HFF-Myc (cell line): Measurements from ENCODE around the gene TESK1.

Experiments
- DNase-seq: peaks from one replicate; pipeline ENCODE4 v3.0.0-alpha.2; 2011; ENCODE audit warnings: low read depth; ENCODE audit errors: extremely low read depth
- H3K4me3 ChIP-seq: replicated peaks from 2 replicates; pipeline ENCODE4 v1.5.1; 2011; ENCODE audit warnings: low read depth, mild to moderate bottlenecking, control low read depth, low read length
- TF ChIP-seq, protein P1 (sequence below): IDR thresholded peaks from 2 replicates; pipeline ENCODE4 v1.5.1; 2012; ENCODE audit warnings: mild to moderate bottlenecking, low read depth, low read length, control low read depth; ENCODE audit errors: missing control alignments

TESK1 gene

DNA sequence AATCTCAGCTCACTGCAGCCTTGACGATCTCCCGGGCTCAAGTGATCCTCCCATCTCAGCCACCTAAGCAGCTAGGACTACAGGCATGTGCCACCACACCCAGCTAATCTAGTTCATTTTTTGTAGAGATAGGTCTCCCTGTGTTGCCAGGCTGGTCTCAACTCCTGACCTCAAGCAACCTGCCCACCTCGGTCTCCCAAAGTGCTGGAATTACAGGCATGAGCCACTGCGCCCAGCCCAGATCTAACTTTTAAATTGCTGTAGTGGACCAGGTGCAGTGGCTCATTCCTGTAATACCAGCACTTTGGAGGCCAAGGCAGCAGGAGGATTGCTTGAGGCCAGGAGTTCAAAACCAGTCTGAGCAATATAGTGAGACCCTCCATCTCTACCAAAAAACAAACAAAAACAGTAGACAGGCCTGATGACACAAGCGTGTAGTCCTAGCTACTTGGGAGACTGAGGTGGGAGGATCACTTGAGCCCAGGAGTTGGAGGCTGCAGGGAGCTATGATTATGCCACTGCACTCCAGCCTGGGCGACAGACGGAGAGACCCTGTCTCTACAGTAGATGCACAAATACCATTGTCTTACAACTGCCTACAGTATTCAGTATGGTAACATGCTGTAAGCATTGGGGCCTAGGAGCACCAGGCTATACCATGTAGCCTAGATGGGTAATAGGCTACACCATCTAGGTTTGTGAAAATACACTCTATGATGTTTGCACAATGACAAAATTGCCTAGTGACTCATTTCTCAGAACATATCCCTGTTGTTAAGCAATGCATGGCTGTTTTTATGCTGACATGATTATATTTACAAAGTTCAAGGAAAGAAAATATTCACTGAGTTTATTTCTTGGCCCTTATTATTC is 47.1 kb downstream of the TESK1 start:
- DNase-seq: no peak
- TF ChIP-seq, protein P1, sequence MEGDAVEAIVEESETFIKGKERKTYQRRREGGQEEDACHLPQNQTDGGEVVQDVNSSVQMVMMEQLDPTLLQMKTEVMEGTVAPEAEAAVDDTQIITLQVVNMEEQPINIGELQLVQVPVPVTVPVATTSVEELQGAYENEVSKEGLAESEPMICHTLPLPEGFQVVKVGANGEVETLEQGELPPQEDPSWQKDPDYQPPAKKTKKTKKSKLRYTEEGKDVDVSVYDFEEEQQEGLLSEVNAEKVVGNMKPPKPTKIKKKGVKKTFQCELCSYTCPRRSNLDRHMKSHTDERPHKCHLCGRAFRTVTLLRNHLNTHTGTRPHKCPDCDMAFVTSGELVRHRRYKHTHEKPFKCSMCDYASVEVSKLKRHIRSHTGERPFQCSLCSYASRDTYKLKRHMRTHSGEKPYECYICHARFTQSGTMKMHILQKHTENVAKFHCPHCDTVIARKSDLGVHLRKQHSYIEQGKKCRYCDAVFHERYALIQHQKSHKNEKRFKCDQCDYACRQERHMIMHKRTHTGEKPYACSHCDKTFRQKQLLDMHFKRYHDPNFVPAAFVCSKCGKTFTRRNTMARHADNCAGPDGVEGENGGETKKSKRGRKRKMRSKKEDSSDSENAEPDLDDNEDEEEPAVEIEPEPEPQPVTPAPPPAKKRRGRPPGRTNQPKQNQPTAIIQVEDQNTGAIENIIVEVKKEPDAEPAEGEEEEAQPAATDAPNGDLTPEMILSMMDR: no peak
- H3K4me3 ChIP-seq: no peak overlapping the region

- no peak overlapping the region for H3K4me3 ChIP-seq
- DNase-seq: no peak
- TF ChIP-seq, protein P1: no peak
These were observed 47.8 kb downstream of the TESK1 start for GRCh38 chr9:35652829-35653209.

- H3K4me3 ChIP-seq: no peak overlapping the region
- TF ChIP-seq, protein P1: no peak
- no peak for DNase-seq
These were observed 48.5 kb downstream of the TESK1 start for GRCh38 chr9:35653611-35654010.

DNA sequence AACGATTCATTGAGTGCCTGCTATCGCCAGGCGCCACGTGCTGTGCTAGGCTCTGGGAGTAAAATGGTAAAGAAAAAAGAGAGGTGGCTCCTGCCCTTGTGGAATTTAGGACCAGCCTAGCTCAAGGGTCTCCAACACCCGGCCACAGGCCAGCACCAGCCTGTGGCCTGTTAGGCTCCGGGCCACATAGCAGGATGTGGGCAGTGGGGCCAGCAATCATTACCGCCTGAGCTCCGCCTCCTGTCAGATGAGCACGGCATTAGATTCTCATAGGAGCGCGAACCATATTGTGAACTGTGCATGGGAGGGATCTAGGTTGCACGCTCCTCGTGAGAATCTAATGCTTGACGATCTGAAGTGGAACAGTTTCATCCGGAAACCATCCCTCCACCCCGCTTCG is 51.3 kb downstream of the TESK1 start:
- DNase-seq: no peak
- no peak overlapping the region for H3K4me3 ChIP-seq
- TF ChIP-seq, protein P1: no peak

DNA sequence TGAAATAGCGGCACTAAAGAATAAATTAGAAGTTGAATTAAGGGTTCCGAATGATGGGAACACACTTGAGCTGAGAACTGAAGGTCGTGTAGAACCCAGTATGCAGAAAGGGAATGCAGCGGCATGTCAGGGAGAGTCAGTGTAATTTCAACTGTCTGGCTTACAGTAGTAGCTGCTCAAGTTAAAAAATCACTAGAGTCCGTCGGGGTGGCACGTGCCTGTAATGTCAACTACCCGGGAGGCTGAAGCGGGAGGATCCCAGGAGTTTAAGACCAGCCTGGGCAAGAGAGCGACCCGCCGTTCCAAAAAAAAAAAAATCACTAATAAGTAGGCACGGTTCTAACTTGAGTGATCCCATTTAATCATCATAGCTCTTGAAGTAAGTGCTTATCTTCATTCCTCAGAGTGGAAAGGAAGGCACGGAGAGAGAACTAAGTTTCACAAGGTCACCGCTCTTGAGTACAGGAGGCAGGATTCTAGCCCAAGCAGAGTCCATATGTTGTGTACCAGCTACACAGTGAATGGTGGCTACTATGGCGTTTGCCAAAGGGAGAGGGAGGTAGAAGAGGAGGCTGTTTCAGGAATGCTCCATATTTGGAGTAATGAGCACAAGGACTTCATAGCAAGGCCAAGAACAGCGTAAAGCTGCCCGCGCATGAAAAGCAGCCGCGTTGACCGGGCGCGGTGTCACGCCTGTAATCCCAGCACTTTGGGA is 51.9 kb downstream of the TESK1 start:
- TF ChIP-seq, protein P1: no peak
- no peak for DNase-seq
- peak overlapping the region; percentile 34 for H3K4me3 ChIP-seq

GRCh38 chr9:35657546-35658136 is 52.6 kb downstream of the TESK1 start, which contains the start of gene RMRP:
RMRP (minus strand) TSS chr9:35658019.
- TF ChIP-seq, protein P1: no peak
- peak; percentile 98 for DNase-seq
- H3K4me3 ChIP-seq: peak within 1 kb of the TSS; percentile 52
